NCI-H146 (cell line): ENCODE measurements around the gene FARS2.
A peak's percentile ranks its signal among the peaks of the same experiment; 100 is the strongest.

Experiments
- DNase-seq: peaks from one replicate; lab custom pipeline; 2025; lab: John Stamatoyannopoulos, UW

The FARS2 gene

GRCh38 chr6:5699064-5699463 lies 437.8 kb downstream of the FARS2 start:
- DNase-seq, result peak; percentile 2

- no peak for DNase-seq
Observed at GRCh38 chr6:5701174-5701573, 439.9 kb downstream of the FARS2 start.

GRCh38 chr6:5704708-5705107 lies 443.4 kb downstream of the FARS2 start:
- DNase-seq, result no peak

GRCh38 chr6:5705252-5705651 lies 443.9 kb downstream of the FARS2 start:
- no peak for DNase-seq

- no peak for DNase-seq
Observed at GRCh38 chr6:5706124-5707033, 445.1 kb downstream of the FARS2 start.

- no peak for DNase-seq
Observed at GRCh38 chr6:5707281-5708045, 446.1 kb downstream of the FARS2 start.

- no peak for DNase-seq
Observed at GRCh38 chr6:5710516-5710915, 449.2 kb downstream of the FARS2 start.

- DNase-seq, result no peak
Observed at GRCh38 chr6:5710936-5711335, 449.6 kb downstream of the FARS2 start.

- peak; percentile 3 for DNase-seq
Observed at GRCh38 chr6:5712349-5713215, 451.3 kb downstream of the FARS2 start.

GRCh38 chr6:5713519-5713918 lies 452.2 kb downstream of the FARS2 start:
- peak; percentile 54 for DNase-seq

GRCh38 chr6:5718231-5718947 lies 457.1 kb downstream of the FARS2 start:
- DNase-seq, result no peak

- DNase-seq, result no peak
Observed at GRCh38 chr6:5723841-5724691, 462.8 kb downstream of the FARS2 start.

- DNase-seq, result no peak
Observed at GRCh38 chr6:5724911-5725310, 463.6 kb downstream of the FARS2 start.

- no peak for DNase-seq
Observed at GRCh38 chr6:5726976-5727718, 465.8 kb downstream of the FARS2 start.

- no peak for DNase-seq
Observed at GRCh38 chr6:5728351-5729079, 467.2 kb downstream of the FARS2 start.

GRCh38 chr6:5729080-5729434 lies 467.7 kb downstream of the FARS2 start:
- DNase-seq, result peak; percentile 51

GRCh38 chr6:5729813-5730517 lies 468.7 kb downstream of the FARS2 start:
- DNase-seq, result peak; percentile 7

- DNase-seq, result no peak
Observed at GRCh38 chr6:5730585-5731263, 469.4 kb downstream of the FARS2 start.
